Karpas-422 (cell line): ENCODE data around the gene TUB. TPM values are rescaled to one million over a fixed set of nuclear protein-coding genes. Genes with fewer than 3 reads are reported as not detected.

Experiments
- DNase-seq: peaks from one replicate; pipeline ENCODE4 v3.0.0-alpha.2; 2015
- H2AFZ ChIP-seq: fragments of 200-600 bp; sonication (generic); 2 replicates; pipeline ENCODE4 v1.6.1; 2014; ENCODE audit warnings: antibody characterized with exemption, low read length, mixed read lengths
- H3K27ac ChIP-seq: fragments of 200-600 bp; sonication (generic); 2 replicates; pipeline ENCODE4 v1.5.1; 2014; ENCODE audit warnings: mild to moderate bottlenecking, low read length, moderate library complexity
- H3K27me3 ChIP-seq: fragments of 200-600 bp; sonication (generic); 2 replicates; pipeline ENCODE4 v1.6.1; 2014; ENCODE audit warnings: low read length, mixed read lengths
- H3K36me3 ChIP-seq: fragments of 200-600 bp; sonication (generic); 2 replicates; pipeline ENCODE4 v1.6.1; 2014; ENCODE audit warnings: low read length, mixed read lengths; ENCODE audit not compliant: insufficient read depth
- H3K4me1 ChIP-seq: fragments of 200-600 bp; sonication (generic); 2 replicates; pipeline ENCODE4 v1.6.1; 2014; ENCODE audit warnings: mild to moderate bottlenecking, low read length, mixed read lengths
- H3K4me2 ChIP-seq: fragments of 200-600 bp; sonication (generic); 2 replicates; pipeline ENCODE4 v1.6.1; 2014; ENCODE audit warnings: low read length, low read depth, mild to moderate bottlenecking; ENCODE audit not compliant: poor library complexity, severe bottlenecking
- H3K4me3 ChIP-seq: fragments of 200-600 bp; sonication (generic); 2 replicates; pipeline ENCODE4 v1.5.1; 2014; ENCODE audit warnings: mild to moderate bottlenecking, antibody characterized with exemption, low read length, mixed read lengths
- H3K79me2 ChIP-seq: fragments of 200-600 bp; sonication (generic); 2 replicates; pipeline ENCODE4 v1.6.1; 2014; ENCODE audit warnings: mild to moderate bottlenecking, low read length, mixed read lengths
- H3K9ac ChIP-seq: fragments of 200-600 bp; sonication (generic); 2 replicates; pipeline ENCODE4 v1.6.0; 2014; ENCODE audit warnings: low read length
- H3K9me2 ChIP-seq: fragments of 200-600 bp; sonication (generic), shearing (Covaris generic); replicated peaks from 2 replicates; pipeline ENCODE4 v1.6.0; 2014; ENCODE audit warnings: mild to moderate bottlenecking, low read length, moderate library complexity; ENCODE audit not compliant: insufficient read depth
- H3K9me3 ChIP-seq: fragments of 300-700, 200-600 bp; sonication (generic); 2 replicates; pipeline ENCODE4 v1.6.1; 2014; ENCODE audit warnings: low read length, mixed read lengths
- H4K20me1 ChIP-seq: fragments of 200-600 bp; sonication (generic); 2 replicates; pipeline ENCODE4 v1.6.1; 2014; ENCODE audit warnings: mild to moderate bottlenecking, antibody characterized with exemption, low read length, low read depth; ENCODE audit not compliant: insufficient read depth
- total RNA-seq: library from RNA; depleted of rRNA; stranded (reverse); fragments of >200 nt; shearing (Covaris generic); gene quantifications from 2 replicates; pipeline ENCODE4 v1.2.3, GENCODE V29; 2014; ENCODE audit warnings: low replicate concordance

Gene TUB
- total RNA-seq, 1 experiment from 2014 or later, result not detected

DNA sequence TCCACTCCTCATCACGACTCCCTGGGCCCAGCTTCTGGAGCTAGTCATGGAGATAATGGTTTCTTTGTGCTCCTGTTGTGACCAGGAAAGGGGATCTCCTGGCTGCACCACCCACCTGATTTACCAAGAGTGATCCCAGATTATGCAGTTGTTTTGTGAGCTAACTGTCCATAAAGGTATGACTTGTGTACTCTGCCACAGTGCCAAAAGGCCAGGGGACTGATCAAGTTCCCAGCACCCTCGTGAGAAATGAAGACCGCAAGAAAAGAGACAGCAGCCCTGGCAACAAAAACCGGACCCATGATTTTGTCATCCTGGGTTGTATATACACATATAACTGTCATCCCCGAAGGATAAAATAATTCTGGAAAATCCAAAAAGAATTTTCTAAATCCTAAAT, 26.6 kb downstream of the TUB start:
- H3K9ac ChIP-seq, result no peak overlapping the region

DNA sequence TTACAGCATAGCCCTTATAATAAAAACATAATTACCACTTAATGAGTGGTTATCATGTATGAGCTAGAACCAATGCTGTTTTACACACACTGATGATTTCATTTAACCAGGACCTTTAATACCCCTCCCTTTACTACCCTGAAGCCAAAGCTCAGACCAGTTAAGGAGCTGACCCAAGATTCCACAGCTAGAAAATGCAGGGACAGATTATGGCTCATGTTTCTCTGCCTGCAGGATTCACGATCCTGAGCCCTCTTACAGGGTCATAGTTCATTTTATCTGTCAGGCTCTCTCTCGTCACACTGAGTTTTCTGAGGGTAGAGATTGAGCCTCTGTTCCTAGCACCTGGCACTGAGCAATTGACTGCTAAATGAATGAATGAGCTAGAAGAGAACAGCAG, 27.4 kb downstream of the TUB start:
- H3K9ac ChIP-seq, result no peak overlapping the region
- H3K27ac ChIP-seq, result no peak overlapping the region
- no peaks in the 10 kb centered on the region for H3K9me3 ChIP-seq
- no peaks in the 10 kb centered on the region for H3K9me2 ChIP-seq
- no peak overlapping the region for H3K4me2 ChIP-seq
- no peak overlapping the region for H2AFZ ChIP-seq
- no peak overlapping the region for H3K4me3 ChIP-seq
- H3K36me3 ChIP-seq, result no peaks in the 10 kb centered on the region
- no peaks in the 10 kb centered on the region for H3K4me1 ChIP-seq
- no peaks in the 10 kb centered on the region for H4K20me1 ChIP-seq
- no peaks in the 10 kb centered on the region for H3K79me2 ChIP-seq
- no peaks in the 10 kb centered on the region for H3K27me3 ChIP-seq
- DNase-seq, result no peak

More for the DNA sequence above, 26.6 kb downstream of the TUB start:
- DNase-seq, result no peak
- Histone ChIP-seq H3K9me3 (no peaks in the 10 kb centered on the region), H3K4me3 (no peak overlapping the region), H2AFZ (no peak overlapping the region), H3K4me1 (no peaks in the 10 kb centered on the region), H3K79me2 (no peaks in the 10 kb centered on the region), H4K20me1 (no peaks in the 10 kb centered on the region), H3K36me3 (no peaks in the 10 kb centered on the region), H3K9me2 (no peaks in the 10 kb centered on the region), H3K27ac (no peak overlapping the region), H3K4me2 (no peak overlapping the region), H3K27me3 (no peaks in the 10 kb centered on the region)

DNA sequence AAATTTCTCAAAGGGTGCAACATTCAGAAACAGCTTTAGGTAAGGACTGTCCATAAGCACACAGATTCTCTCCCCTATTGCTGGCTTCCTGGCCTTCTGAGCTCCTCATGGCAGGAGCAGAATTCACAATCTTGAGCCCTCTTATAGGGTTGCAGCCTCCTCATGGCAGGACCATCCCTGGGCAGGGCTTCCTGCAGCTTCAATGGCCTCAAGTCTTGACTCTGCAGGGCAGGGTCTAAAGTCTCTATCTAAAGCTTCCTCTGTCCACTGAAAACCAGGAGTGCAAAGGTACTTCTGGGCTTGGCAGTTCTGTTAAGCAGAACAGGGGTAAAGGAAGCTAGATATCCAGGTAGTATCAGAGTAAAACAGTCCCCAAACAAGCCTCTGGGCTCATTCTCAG, 28.7 kb downstream of the TUB start:
- Histone ChIP-seq H3K4me2 (no peak overlapping the region), H3K27ac (no peak overlapping the region), H3K4me3 (no peak overlapping the region), H3K79me2 (no peaks in the 10 kb centered on the region), H3K4me1 (no peaks in the 10 kb centered on the region), H3K27me3 (no peaks in the 10 kb centered on the region; the same call in 1 of the 2 replicates), H3K9me2 (no peaks in the 10 kb centered on the region), H3K9me3 (peaks cover 5% of the 10 kb centered on the region), H2AFZ (no peak overlapping the region), H4K20me1 (no peaks in the 10 kb centered on the region), H3K9ac (no peak overlapping the region), H3K36me3 (no peaks in the 10 kb centered on the region)
- no peak for DNase-seq

DNA sequence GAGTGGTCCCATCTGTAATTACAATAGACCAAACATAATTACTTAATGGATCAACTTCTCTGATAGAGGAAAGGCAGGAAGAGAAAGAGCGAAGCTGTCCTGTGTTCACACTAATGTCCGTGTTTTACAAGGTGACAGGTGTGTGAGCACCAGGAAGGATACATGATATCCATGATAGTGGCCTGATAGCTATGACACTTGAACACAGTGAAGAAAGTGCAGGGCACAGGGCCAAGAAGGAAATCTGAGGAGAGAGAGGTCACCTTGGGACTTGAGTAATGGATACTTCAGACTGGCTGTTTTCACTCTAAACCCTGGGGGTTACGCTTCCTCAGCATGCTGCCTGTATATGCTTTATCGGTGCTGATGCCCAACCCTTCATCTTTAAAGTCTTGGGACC, 29.4 kb downstream of the TUB start:
- H3K4me1 ChIP-seq, result no peaks in the 10 kb centered on the region
- H3K9me3 ChIP-seq, result peaks cover 9% of the 10 kb centered on the region
- no peaks in the 10 kb centered on the region for H4K20me1 ChIP-seq
- no peaks in the 10 kb centered on the region for H3K9me2 ChIP-seq
- H3K27me3 ChIP-seq, result no peaks in the 10 kb centered on the region; the same call in 1 of the 2 replicates
- H3K4me2 ChIP-seq, result no peak overlapping the region
- H3K4me3 ChIP-seq, result no peak overlapping the region
- no peak overlapping the region for H3K9ac ChIP-seq
- H2AFZ ChIP-seq, result no peak overlapping the region
- no peaks in the 10 kb centered on the region for H3K36me3 ChIP-seq
- no peak overlapping the region for H3K27ac ChIP-seq
- H3K79me2 ChIP-seq, result no peaks in the 10 kb centered on the region
- no peak for DNase-seq

DNA sequence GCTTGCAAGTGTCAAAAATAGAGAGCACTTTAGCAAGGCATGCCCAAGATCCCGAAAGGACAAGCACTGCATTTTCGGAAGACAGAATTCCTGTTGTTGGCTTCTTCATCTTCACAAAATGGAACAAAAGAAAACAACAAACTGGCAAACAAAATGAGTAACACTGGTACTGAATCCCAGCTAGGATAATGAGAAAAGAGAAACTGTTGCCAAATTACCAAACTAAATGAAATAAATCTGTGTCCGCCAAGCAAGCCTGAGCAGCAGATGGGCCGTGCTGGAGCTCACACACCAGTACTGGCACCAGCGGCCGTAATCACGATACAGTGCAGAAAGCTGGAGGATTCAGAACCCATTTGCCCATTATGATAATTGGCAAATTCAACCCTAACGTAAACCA, 30.6 kb downstream of the TUB start:
- H3K9ac ChIP-seq, result no peak overlapping the region
- H4K20me1 ChIP-seq, result no peaks in the 10 kb centered on the region
- no peak overlapping the region for H2AFZ ChIP-seq
- no peak for DNase-seq
- H3K4me2 ChIP-seq, result no peak overlapping the region
- no peak overlapping the region for H3K27ac ChIP-seq
- H3K27me3 ChIP-seq, result no peaks in the 10 kb centered on the region; the same call in 1 of the 2 replicates
- H3K79me2 ChIP-seq, result no peaks in the 10 kb centered on the region
- no peaks in the 10 kb centered on the region for H3K9me2 ChIP-seq
- no peaks in the 10 kb centered on the region for H3K36me3 ChIP-seq
- H3K4me3 ChIP-seq, result no peak overlapping the region
- H3K9me3 ChIP-seq, result peaks cover 9% of the 10 kb centered on the region
- H3K4me1 ChIP-seq, result no peaks in the 10 kb centered on the region

DNA sequence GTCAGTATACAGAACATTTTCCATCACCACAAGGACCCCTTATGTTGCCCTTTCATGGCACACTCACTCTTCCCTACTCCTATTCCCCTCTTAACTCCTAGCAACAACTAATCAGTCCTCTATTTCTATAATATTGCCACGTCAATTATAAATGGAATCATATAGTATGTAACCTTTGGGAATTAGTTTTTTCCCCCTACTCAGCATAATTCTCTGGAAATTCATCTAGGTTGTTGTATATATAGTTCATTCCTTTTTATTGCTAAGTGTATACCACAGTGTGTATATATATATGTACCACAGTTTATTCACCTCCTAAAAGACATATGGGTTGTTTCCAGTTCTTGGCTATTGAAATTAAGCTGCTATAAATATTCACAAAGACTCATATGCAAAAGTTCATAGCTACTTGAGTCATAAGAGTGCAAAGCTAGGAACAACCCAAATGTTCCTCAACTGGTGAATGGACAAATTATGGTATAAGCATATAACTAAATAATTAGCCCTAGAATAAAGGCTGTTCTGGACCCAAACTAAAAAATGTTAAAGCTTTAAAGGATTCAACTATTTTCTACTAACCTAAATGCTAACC, 41.3 kb downstream of the TUB start:
- H3K9ac ChIP-seq, result no peak overlapping the region
- no peaks in the 10 kb centered on the region for H3K9me3 ChIP-seq
- H3K27me3 ChIP-seq, result no peaks in the 10 kb centered on the region
- no peaks in the 10 kb centered on the region for H3K9me2 ChIP-seq
- H4K20me1 ChIP-seq, result 0 out of 2 replicates have a peak, but pooled peaks cover 3% of the 10 kb centered on the region
- no peak overlapping the region for H2AFZ ChIP-seq
- H3K27ac ChIP-seq, result no peak overlapping the region
- no peaks in the 10 kb centered on the region for H3K79me2 ChIP-seq
- H3K4me2 ChIP-seq, result no peak overlapping the region
- DNase-seq, result no peak
- no peaks in the 10 kb centered on the region for H3K4me1 ChIP-seq
- H3K4me3 ChIP-seq, result no peak overlapping the region
- no peaks in the 10 kb centered on the region for H3K36me3 ChIP-seq

DNA sequence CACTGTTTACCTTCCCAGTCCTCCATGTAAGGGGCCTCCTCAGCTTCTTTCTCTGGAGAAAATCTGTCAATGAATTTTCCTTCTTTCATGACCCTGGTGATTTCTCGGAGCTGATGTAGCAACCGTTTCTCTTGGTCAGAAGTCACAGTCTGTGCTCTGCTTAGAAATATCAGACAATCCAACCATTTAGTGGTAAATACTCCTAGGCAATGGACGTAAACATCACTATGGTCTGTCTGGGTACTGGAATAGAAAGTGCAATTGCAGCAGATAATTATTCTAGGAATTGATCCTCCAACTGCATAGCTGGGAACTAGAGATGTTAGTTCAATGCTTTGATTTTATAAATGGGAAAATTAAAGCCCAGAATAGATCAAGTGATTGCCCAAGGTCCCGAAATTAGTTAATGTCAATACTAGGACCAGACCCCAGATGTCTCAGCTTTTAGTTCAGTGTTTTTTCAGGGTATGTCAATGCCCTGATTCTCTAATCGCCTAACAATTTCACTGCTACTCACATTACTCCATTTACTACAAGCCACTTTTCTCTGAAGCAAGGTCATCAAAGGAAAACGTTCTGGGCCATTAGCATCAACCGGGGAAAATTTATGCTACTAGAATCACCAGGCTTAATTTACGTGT, 45.8 kb downstream of the TUB start:
- no peaks in the 10 kb centered on the region for H3K36me3 ChIP-seq
- H3K9me2 ChIP-seq, result no peaks in the 10 kb centered on the region
- no peaks in the 10 kb centered on the region for H3K4me1 ChIP-seq
- H3K9ac ChIP-seq, result no peak overlapping the region
- H4K20me1 ChIP-seq, result 0 out of 2 replicates have a peak, but pooled peaks cover 3% of the 10 kb centered on the region
- H3K27ac ChIP-seq, result no peak overlapping the region
- H3K4me2 ChIP-seq, result no peak overlapping the region
- H3K9me3 ChIP-seq, result no peaks in the 10 kb centered on the region
- DNase-seq, result no peak
- no peak overlapping the region for H2AFZ ChIP-seq
- no peaks in the 10 kb centered on the region for H3K27me3 ChIP-seq
- H3K4me3 ChIP-seq, result no peak overlapping the region
- no peaks in the 10 kb centered on the region for H3K79me2 ChIP-seq

DNA sequence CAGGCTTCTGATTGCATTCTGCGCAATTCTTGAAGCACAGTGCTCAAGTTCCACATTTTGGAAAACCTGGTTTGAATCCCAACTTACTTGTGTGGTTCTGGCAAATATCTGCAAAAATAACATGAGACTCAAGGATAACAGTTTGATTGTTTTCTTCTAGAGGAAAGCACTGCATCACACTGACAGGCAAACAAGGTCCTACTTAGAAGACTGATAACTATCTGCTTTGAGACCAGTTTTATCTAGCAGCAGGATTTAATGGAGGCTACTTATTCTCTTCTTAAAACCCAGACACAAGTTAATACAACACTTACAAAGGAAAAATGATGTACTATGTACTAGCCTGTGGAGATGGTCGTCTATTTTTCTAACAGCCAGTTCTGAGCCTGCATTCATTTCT, 46.4 kb downstream of the TUB start:
- Histone ChIP-seq H3K27ac (no peak overlapping the region), H3K9me2 (no peaks in the 10 kb centered on the region), H3K9ac (no peak overlapping the region), H4K20me1 (0 out of 2 replicates have a peak, but pooled peaks cover 3% of the 10 kb centered on the region), H3K4me2 (no peak overlapping the region), H3K4me1 (no peaks in the 10 kb centered on the region), H3K36me3 (no peaks in the 10 kb centered on the region), H3K27me3 (no peaks in the 10 kb centered on the region), H2AFZ (no peak overlapping the region), H3K79me2 (no peaks in the 10 kb centered on the region), H3K4me3 (no peak overlapping the region), H3K9me3 (no peaks in the 10 kb centered on the region)
- no peak for DNase-seq
